GM18505 (cell line): ENCODE measurements around the gene RPS14.

ENCODE experiments used
- ATAC-seq: cut with Tn5 transposase; IDR thresholded peaks from one replicate; pipeline ENCODE4 v1.9.1; 2021; ENCODE audit not compliant: unreplicated experiment
- POLR2A ChIP-seq: IDR thresholded peaks from 4 replicates; pipeline ENCODE4 v1.6.1; 2011; ENCODE audit warnings: borderline replicate concordance; ENCODE audit not compliant: insufficient read depth, insufficient read length; ENCODE audit errors: extremely low read depth

RPS14 gene

DNA sequence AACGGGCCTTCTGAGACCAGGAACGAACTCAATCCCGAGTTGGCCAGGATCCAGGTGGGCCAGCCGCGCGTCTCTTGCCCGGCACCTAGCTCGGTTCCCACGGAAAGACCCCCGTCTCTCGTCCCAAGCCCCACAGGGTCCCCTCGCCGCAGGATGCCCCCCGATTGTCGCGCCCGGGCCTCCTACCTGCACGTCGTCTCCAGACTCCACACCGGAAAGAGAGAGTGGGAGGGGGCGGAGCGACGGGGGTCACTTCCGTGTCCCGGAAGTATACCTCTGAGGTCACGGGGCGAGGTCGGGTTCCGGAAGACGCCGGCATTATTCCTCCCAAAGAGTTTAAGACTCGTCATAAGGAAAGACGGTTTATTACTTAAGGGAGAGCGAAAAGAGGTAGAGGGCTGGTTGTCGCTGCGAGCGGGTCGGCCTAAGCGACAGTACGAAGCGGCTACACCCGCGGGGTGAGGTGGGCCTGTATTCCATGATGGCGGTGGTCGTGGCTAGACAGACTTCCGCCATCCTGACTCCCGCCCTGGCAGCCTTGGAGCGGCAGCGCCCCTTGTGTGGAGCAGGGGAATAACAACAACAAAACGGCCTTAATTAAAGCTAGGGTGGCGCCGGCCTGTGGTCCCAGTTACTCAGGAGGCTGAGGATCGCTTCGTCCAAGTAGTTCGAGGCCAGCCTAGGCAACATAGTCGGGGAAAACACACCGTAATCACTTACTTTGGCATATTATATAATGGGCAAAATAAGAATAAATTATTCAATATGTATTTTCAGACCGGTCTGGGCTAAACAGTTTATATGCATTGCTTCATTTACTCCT is at the start of gene RPS14:
TSS of gene RPS14 (minus strand) at position 223 of the 823 bp plus-strand sequence. CDS start 2,006 bp downstream, outside the sequence.
- peak; percentile 96 for TF ChIP-seq POLR2A
- ATAC-seq = peak; percentile 91

- no peak for ATAC-seq
- TF ChIP-seq POLR2A = no peak
These were observed 49.4 kb upstream of the RPS14 start for GRCh38 chr5:150498971-150499370.

GRCh38 chr5:150498501-150498900 is 49.0 kb upstream of the RPS14 start:
- no peak for TF ChIP-seq POLR2A
- no peak for ATAC-seq

DNA sequence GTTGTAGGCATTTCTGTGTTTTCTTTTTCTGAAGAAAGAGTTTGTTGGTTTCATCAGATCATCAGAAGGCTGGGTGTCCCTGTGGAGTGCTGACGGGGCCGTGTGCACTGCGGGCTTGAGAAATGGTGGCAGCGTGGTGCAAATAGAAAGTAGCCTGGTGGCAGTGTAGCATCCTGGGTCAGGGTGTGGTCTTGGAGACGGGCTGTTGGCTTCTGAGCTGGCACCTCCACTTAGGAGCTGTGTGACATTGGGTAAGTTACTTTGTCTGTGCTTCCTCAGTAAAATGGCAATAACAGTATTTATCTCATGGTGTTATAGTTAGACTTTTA is 48.4 kb upstream of the RPS14 start:
- ATAC-seq = no peak
- TF ChIP-seq POLR2A = no peak

DNA sequence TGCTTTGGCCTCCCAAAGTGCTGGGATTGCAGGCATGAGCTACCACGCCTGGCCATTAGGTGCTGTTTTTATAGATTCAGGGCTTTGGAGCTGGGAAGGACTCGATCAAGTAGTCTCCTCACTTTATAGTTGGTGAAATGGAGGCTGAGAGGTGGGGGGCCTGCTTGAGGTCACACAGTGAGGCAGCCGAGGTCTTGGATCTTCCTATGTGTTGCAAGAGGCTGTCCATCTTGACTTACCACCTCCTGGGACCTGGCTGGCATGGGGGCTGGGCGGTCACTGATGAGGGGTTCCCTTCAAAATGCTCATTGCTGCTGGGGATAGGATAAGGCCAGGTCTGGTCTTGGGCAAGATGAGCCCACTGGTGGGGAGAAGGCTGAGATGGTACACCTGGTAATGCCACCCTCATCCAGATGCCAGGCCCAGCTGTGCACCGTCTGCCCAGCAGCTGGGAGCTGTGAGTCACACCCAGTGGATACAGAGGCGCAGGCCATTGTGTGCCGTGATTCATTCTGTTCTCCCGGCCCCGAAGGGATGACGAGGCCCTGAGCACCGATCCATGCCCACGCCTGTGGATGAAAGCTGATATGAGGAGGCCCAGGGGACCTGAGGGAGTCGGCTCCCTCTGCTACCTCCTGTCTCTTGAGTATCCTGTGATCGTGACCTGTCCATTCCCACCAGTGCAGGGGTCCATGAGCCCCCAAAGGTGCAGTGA is 47.9 kb upstream of the RPS14 start:
- ATAC-seq = no peak
- TF ChIP-seq POLR2A = no peak

- no peak for ATAC-seq
- TF ChIP-seq POLR2A = no peak
These were observed 47.0 kb upstream of the RPS14 start for GRCh38 chr5:150496534-150496933.

DNA sequence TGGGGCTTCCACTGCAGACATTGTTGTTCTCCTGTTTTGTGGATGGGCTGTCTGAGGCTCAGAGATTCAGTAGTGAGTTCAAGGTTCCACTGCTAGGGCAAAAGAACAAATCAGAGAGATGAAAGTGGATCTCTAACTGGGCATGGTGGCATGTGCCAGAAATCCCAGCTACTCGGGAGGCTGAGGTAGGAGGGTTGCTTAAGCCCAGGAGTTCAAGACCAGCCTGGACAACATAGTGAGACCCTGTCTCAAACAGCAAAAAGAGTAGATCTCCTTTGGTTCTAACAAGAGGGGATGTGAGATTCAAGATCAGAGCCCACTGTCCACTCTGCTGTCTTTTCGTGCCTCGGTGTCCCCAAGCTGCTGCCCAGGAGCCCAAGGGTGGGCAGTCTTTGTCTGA is 46.6 kb upstream of the RPS14 start:
- no peak for TF ChIP-seq POLR2A
- no peak for ATAC-seq

- no peak for TF ChIP-seq POLR2A
- ATAC-seq = no peak
These were observed 43.1 kb upstream of the RPS14 start for GRCh38 chr5:150492621-150493020.

DNA sequence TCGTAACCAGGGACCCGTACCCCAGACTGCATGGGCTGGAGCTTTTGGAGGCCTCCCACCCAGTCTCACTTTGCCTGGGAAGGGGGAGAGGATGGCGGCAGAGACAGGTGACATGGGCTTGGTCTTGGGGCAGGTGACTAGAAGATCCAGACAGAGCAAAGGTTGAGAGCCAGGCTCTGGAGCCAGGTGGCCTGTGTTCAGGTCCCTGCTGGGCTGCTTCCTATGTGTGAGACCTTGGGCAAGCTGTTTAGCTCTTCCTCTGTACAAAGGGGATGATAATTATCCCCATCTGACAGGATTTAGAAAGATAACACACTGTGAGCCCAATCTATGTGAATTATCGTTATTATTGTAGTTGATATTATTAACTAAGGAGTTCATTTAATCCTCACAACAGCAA is 42.3 kb upstream of the RPS14 start:
- TF ChIP-seq POLR2A = no peak
- no peak for ATAC-seq

GRCh38 chr5:150490754-150491153 is 41.2 kb upstream of the RPS14 start:
- no peak for TF ChIP-seq POLR2A
- no peak for ATAC-seq

DNA sequence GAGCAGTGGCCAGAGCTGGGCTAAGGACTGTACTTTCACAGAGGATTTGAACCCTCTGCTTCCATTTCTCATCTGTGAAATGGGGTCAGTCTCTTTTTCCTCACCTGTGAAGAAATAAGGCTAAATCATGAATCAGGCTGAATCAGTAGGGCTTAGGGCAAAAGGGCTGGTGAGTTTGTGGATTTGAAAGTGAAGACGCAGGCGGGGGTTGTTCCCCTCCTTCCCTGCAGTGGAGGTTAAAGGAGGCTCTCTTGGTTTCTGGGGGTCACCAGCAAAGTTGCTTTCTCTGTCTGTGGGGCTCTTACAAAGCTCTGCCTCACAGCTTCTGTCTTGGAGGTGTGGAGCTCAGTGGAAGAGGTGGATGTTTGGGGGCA is 40.7 kb upstream of the RPS14 start:
- ATAC-seq = no peak
- no peak for TF ChIP-seq POLR2A

DNA sequence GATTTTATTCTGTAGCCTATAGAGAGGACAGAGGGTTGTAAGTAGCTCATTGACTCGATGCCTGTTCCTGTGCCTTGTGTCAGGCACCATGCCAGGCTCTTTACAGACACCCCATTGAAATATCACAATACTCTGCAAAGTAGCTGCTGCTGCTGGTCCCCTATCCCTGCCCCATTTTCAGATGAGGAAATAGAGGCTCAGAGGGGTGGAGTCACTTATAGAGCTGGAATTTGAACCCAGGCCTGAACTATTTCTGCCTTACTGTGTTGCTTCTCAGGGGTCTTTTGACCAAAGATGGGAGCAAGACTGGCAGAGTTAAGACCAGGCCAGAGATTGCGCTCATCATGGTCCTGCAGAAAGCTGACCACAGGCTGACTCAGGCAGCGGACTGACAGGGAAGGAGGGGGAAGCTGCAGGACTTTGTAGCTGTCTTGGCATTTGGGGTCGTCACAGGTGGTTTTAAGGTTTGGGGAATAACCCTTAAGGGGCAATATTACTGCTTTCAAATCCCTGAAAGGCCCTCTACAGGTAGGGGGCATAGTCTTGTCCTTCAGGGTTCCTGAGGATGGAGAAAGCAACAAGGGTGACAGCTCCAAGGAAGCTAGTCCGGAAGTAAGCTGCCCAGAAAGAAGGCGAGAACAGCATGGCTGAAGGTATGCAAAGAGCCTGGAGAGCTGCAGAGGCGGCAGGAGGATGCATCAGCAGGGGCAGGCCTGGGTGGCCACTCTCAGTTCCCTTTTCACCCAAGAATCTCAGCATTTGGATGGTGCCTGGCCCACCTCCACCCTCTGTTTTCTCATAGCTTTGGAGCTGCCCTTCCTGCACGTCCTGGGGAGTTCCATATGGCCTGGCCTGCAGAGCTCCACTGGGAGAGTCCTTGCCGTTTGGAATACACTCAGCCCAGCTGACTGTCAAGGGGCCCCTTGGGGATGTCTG is 40.1 kb upstream of the RPS14 start:
- peak; percentile 36 for TF ChIP-seq POLR2A
- peak; percentile 68 for ATAC-seq

GRCh38 chr5:150488519-150489359 is 39.2 kb upstream of the RPS14 start:
- TF ChIP-seq POLR2A = no peak
- no peak for ATAC-seq
